B cell (primary cell): ENCODE results near the gene CD300H. TPM values are rescaled to one million over a fixed set of nuclear protein-coding genes. Genes with fewer than 3 reads are reported as not detected.

Source experiments
- ATAC-seq: fragments of 200-7000 bp; cut with Tn5 transposase; one replicate; pipeline ENCODE4 v1.10.0; 2021; ENCODE audit warnings: low read depth, mild to moderate bottlenecking, moderate number of reproducible peaks, moderate library complexity
- CTCF ChIA-PET: fragments of 350-600 bp; sonication (Branson Sonifier 250); formaldehyde crosslinking; loops from one replicate; lab custom pipeline; 2021; ENCODE audit warnings: antibody characterized with exemption, inconsistent platforms; lab: Charles Lee
- POLR2A ChIA-PET: fragments of 350-600 bp; sonication (Branson Sonifier 250); formaldehyde crosslinking; loops from one replicate; lab custom pipeline; 2021; ENCODE audit warnings: antibody characterized with exemption; lab: Charles Lee
- DNase-seq: peaks from one replicate; pipeline ENCODE4 v3.0.0; 2013
- H2AFZ ChIP-seq: 2 replicates; pipeline ENCODE4 v1.6.1; 2012; ENCODE audit warnings: mild to moderate bottlenecking, low read depth, low read length; ENCODE audit not compliant: insufficient read depth, poor library complexity, severe bottlenecking
- H3K27ac ChIP-seq, 2 donors: 1 replicate in 1 of 2; 2 replicates in 1 of 2; pipeline ENCODE4 v1.5.1; 2012 to 2013; ENCODE audit warnings: low read length in 2 of 2, mild to moderate bottlenecking in 2 of 2, moderate library complexity in 1 of 2
- H3K27me3 ChIP-seq, 4 experiments: fragments of 200-600 bp in 1 of 4; sonication (generic) in 1 of 4; replicated peaks in 1 of 4; 1 replicate in 2 of 4; 2 replicates in 2 of 4; pipeline versions ENCODE4 v1.6.1 to v1.7.0; 2013 to 2016; ENCODE audit warnings: low read length in 3 of 4, mild to moderate bottlenecking in 2 of 4, mixed read lengths in 1 of 4, moderate library complexity in 1 of 4; ENCODE audit not compliant: insufficient read depth in 4 of 4, control insufficient read depth in 3 of 4; ENCODE audit errors: control extremely low read depth in 1 of 4
- H3K36me3 ChIP-seq, 2 experiments: replicated peaks in 1 of 2; 1 replicate in 1 of 2; 2 replicates in 1 of 2; pipeline versions ENCODE4 v1.6.1 to v1.7.1; 2013; ENCODE audit warnings: low read length in 1 of 2; ENCODE audit not compliant: insufficient read depth in 2 of 2, control insufficient read depth in 1 of 2; ENCODE audit errors: control extremely low read depth in 1 of 2, extremely low read depth in 1 of 2
- H3K4me1 ChIP-seq, 2 donors: fragments of 200-600 bp in 1 of 2; sonication (generic) in 1 of 2; 1 replicate in 1 of 2; 2 replicates in 1 of 2; pipeline versions ENCODE4 v1.5.1 to v1.6.1; 2013 to 2017; ENCODE audit warnings: low read length in 2 of 2; ENCODE audit not compliant: control insufficient read depth in 2 of 2, insufficient read depth in 2 of 2
- H3K4me2 ChIP-seq: replicated peaks from 2 replicates; pipeline ENCODE3; 2012; ENCODE audit warnings: mild to moderate bottlenecking, low read depth, low read length; ENCODE audit not compliant: poor library complexity, severe bottlenecking
- H3K4me3 ChIP-seq, 5 experiments: fragments of 200-600 bp in 1 of 5; sonication (generic) in 1 of 5; 1 replicate in 3 of 5; 2 replicates in 2 of 5; pipeline versions ENCODE4 v1.5.1 to v1.7.0; 2011 to 2016; ENCODE audit warnings: low read length in 4 of 5, mild to moderate bottlenecking in 4 of 5, low read depth in 2 of 5, control low read depth in 1 of 5, moderate library complexity in 1 of 5; ENCODE audit not compliant: insufficient read depth in 1 of 5; ENCODE audit errors: control extremely low read depth in 1 of 5, extremely low read depth in 1 of 5
- H3K79me2 ChIP-seq: fragments of 200-600 bp; sonication (generic); one replicate; pipeline ENCODE4 v1.6.0; 2016; ENCODE audit warnings: low read length; ENCODE audit not compliant: control insufficient read depth, insufficient read depth
- H3K9ac ChIP-seq: fragments of 200-600 bp; sonication (generic); 2 replicates; pipeline ENCODE4 v1.6.1; 2017; ENCODE audit warnings: mild to moderate bottlenecking, low read length, moderate library complexity
- H3K9me3 ChIP-seq, 3 donors: one replicate each; pipeline versions ENCODE4 v1.6.1 to v1.7.1; 2013; ENCODE audit warnings: low read length in 2 of 3; ENCODE audit not compliant: control insufficient read depth in 2 of 3, insufficient read depth in 1 of 3; ENCODE audit errors: control extremely low read depth in 1 of 3
- H4K20me1 ChIP-seq: 2 replicates; pipeline ENCODE4 v1.6.0; 2012; ENCODE audit warnings: mild to moderate bottlenecking, low read length; ENCODE audit not compliant: insufficient read depth, control insufficient read depth, poor library complexity, severe bottlenecking
- H3K27ac Mint-ChIP-seq: one replicate; pipeline ENCODE4 v1.8.0; 2021; ENCODE audit warnings: mixed read lengths
- H3K27me3 Mint-ChIP-seq: one replicate; pipeline ENCODE4 v1.8.0; 2021; ENCODE audit warnings: mixed read lengths
- H3K4me1 Mint-ChIP-seq: one replicate; pipeline ENCODE4 v1.8.0; 2021; ENCODE audit warnings: mixed read lengths
- H3K4me3 Mint-ChIP-seq: one replicate; pipeline ENCODE4 v1.8.0; 2021; ENCODE audit warnings: mixed read lengths
- H3K9me3 Mint-ChIP-seq: one replicate; pipeline ENCODE4 v1.8.0; 2022; ENCODE audit warnings: mixed read lengths; ENCODE audit not compliant: insufficient read depth
- CTCF ChIP-seq: fragments of 200-600 bp; IDR thresholded peaks from one replicate; pipeline ENCODE4 v1.8.0; 2022; ENCODE audit warnings: antibody characterized with exemption, mild to moderate bottlenecking
- EZH2 ChIP-seq: IDR thresholded peaks from 2 replicates; pipeline ENCODE4 v1.6.1; 2012; ENCODE audit warnings: borderline replicate concordance, low read depth, mild to moderate bottlenecking, moderate library complexity, low read length; ENCODE audit not compliant: insufficient read depth, poor library complexity, severe bottlenecking
- WGBS: methylation state at CpG from one replicate; pipeline ENCODE4 v1.1.5; 2013; ENCODE audit warnings: missing lambda C conversion rate; ENCODE audit not compliant: insufficient coverage; 5-methylcytosine and 5-hydroxymethylcytosine counted together
- intact Hi-C: fragments of 100-400 bp; cut with micrococcal nuclease; formaldehyde crosslinking; loops from one replicate; pipeline ENCODE4 v1.10.0; 2022
- polyA plus RNA-seq: library from polyadenylated mRNA; depleted of rRNA; stranded (reverse); fragments of >200 nt; gene quantifications from 2 replicates; pipeline ENCODE4 v1.2.3, GENCODE V29; 2012
- total RNA-seq, 2 donors: library from RNA; stranded (reverse); fragments of 120-200 nt in 1 of 2; gene quantifications; 1 replicate in 1 of 2; 2 replicates in 1 of 2; pipeline versions ENCODE4 v1.2.3 to v1.2.4, GENCODE V29; 2013 to 2022

CD300H gene
- total and polyA plus RNA-seq, 2 donors (not counting 1 experiment from before 2014, with no cell fraction given) = 0.58 TPM; not detected in 1

- peaks cover 3% of the 10 kb centered on the region for H3K27me3 Mint-ChIP-seq
These were observed 36.5 kb downstream of the CD300H start for GRCh38 chr17:74530831-74531150.

GRCh38 chr17:74529243-74529642 is 38.1 kb downstream of the CD300H start:
- Histone ChIP-seq H3K27me3 (peaks cover 0 to 15% (median under 1%) of the 10 kb centered on the region in 4 experiments), H2AFZ (no peak overlapping the region), H4K20me1 (no peaks in the 10 kb centered on the region), H3K36me3 (no peaks in the 10 kb centered on the region), H3K4me3 (no peak overlapping the region), H3K9ac (no peak overlapping the region), H3K4me2 (no peak overlapping the region), H3K79me2 (no peaks in the 10 kb centered on the region), H3K9me3 (no peaks in the 10 kb centered on the region), H3K27ac (no peak overlapping the region), H3K4me1 (peaks cover 28 to 39% of the 10 kb centered on the region in 2 donors)
- DNase-seq = no peak
- H3K4me3 Mint-ChIP-seq = no peak overlapping the region
- intact Hi-C loops = no loop called here
- TF ChIP-seq CTCF (no peak), EZH2 (no peak)
- ATAC-seq = no peak
- no peaks in the 10 kb centered on the region for H3K9me3 Mint-ChIP-seq
- 100% methylated on average over 5 of the region's 5 CpGs for WGBS
- peaks cover 29% of the 10 kb centered on the region for H3K4me1 Mint-ChIP-seq
- ChIA-PET POLR2A (no interaction called here), CTCF (interaction anchor here (3.4 kb wide), 1 partner anchor 161 kb away, joined by 32 read pairs; the partner anchor contains the start of gene GPR142)
- peaks cover 7% of the 10 kb centered on the region for H3K27me3 Mint-ChIP-seq
- H3K27ac Mint-ChIP-seq = no peak overlapping the region

More at GRCh38 chr17:74530831-74531150, 36.5 kb downstream of the CD300H start:
- H3K27ac ChIP-seq = no peak overlapping the region
- no peak overlapping the region for H3K4me3 ChIP-seq
- H3K79me2 ChIP-seq = no peaks in the 10 kb centered on the region
- no peaks in the 10 kb centered on the region for H3K36me3 ChIP-seq
- Mint-ChIP-seq H3K27ac (no peak overlapping the region), H3K9me3 (no peaks in the 10 kb centered on the region), H3K4me3 (no peak overlapping the region), H3K4me1 (peaks cover 29% of the 10 kb centered on the region)
- ChIA-PET POLR2A (no interaction called here), CTCF (interaction anchor here (0.6 to 3.6 kb wide), 4 partner anchors 74 to 168 kb away, joined by 3 to 32 read pairs (median 16); partner anchors contain the start of gene GPR142)
- TF ChIP-seq CTCF (no peak), EZH2 (no peak)
- DNase-seq (no peak), ATAC-seq (no peak)
- no peaks in the 10 kb centered on the region for H4K20me1 ChIP-seq
- intact Hi-C loops = no loop called here
- H3K27me3 ChIP-seq = peaks cover 0 to 13% (median 2%) of the 10 kb centered on the region in 4 experiments
- H3K9me3 ChIP-seq = no peaks in the 10 kb centered on the region
- H3K4me2 ChIP-seq = no peak overlapping the region
- H3K4me1 ChIP-seq = peaks cover 28 to 39% of the 10 kb centered on the region in 2 donors
- WGBS = 97% methylated on average over 4 of the region's 5 CpGs
- no peak overlapping the region for H3K9ac ChIP-seq
- no peak overlapping the region for H2AFZ ChIP-seq
